Activated gamma-delta T cell treated with Interleukin-2 at 50 U/mL for 16 hours (primary cell): ENCODE measurements around the gene EGFL7.
"Not testable (repeated sequence)": the region's sequence is repeated elsewhere in the genome, so short reads cannot be mapped to it uniquely, and the experiment has no call there.

ENCODE experiments used
- DNase-seq: peaks from one replicate; pipeline ENCODE4 v3.0.0-alpha.2; 2020

EGFL7 gene

GRCh38 chr9:136625101-136626065 lies 37.3 kb upstream of the EGFL7 start:
- DNase-seq, result no peak

- no peak for DNase-seq
Observed at GRCh38 chr9:136626066-136626725, 36.5 kb upstream of the EGFL7 start.

GRCh38 chr9:136626740-136627642 lies 35.7 kb upstream of the EGFL7 start:
- DNase-seq, result no peak

DNA sequence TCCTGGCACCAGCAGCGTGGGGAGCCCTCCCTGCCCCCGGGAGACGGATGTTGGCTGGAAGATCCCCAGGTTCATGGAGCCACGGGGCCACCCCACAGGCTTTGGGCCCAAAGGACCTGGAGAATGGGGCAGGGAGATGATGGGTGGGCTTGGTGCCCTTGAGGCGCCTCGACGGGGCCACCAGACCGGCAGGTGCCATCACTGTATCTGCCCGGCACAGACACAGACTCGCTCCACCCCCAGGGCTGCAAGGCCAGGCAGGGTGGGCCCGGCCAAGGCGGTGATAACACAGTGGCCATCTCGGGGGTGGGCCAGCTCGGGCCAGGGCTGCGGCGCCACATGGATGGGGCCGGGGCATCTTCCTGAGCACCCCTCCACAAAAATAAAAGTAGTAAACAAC lies 35.0 kb upstream of the EGFL7 start:
- DNase-seq, result no peak

- DNase-seq, result no peak
Observed at GRCh38 chr9:136628268-136628667, 34.4 kb upstream of the EGFL7 start.

DNA sequence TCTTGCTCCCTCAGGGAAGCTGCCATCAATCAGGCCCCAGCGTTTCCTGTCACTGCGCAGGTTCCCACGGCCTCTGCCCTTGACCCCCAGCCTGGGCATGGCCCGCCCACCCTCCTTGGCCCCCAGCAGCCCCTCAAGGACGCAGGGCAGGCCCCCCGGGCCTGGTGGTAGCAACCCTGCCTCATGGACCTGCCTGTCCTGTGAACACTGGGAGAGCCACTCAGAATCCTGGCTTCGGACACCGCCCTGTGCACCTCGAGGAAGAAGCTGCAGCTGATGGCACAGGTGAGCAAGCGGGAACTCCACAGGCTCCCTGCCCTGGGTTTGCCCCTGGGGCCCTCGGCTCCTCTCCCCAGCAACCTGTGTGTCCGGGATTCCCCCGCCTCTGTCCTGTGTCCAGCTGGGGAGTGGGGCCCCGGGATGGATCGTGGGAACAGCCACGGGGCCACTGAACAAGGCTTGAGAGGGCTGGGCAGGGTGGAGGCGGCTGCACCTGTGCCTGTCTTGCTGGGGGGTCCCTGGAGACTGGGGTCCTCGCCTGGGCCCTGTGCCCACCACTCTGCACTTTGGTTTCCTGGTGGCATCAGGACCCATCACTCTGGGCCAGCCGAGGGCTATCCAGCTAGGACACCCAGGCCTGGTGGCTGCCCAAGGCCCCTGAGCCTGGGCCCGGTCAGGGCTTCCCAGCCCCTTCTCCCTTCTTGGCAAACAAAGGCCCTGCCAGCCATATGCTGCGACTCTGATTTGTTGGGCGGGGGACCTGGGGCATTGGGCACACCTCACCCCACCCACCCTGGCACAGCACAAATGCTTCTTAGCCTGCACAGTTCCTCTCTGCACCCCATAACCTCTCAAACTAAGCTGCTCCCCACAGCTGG lies 33.5 kb upstream of the EGFL7 start:
- DNase-seq, result no peak

DNA sequence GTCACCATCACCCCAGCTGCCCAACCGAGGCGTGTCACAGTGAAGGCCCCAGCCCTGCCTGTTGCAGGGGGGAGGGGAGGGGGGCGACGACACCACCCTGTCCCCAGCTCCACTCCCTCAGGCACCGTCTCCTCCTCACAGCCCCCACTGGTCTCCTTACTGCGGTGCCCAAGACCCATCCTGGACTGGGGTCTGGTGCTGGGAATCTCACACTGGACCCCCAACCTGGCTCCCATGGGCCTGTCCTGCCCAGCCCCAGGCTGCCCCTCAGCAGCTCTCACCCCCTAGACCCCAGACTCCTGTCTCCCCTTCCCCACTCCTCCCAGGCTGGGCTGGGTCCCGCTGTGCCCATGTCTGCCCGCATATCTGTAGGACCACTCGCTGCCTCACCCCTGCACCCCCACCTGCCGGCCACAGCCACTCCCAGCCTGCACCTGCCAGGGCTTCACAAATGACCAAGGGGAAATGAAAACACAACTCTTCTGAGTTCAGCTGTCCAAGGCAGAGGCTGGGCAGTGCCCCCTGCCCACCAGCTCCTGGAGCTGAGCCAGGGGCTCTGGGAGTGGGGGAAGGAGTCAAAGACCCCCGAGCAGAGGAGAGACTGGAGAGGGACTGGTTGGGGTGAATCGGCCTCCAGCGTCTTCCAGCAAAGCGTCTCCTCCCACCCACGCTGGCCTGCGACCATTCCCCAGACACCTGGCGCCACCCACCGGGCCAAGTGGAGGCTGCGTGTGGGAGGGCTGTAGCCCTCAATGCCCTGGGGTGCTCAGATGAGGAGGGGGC lies 32.6 kb upstream of the EGFL7 start:
- DNase-seq, result peak; percentile 46

GRCh38 chr9:136630662-136630992 lies 32.1 kb upstream of the EGFL7 start:
- DNase-seq, result no peak

- peak; percentile 82 for DNase-seq
Observed at GRCh38 chr9:136631038-136632000, 31.4 kb upstream of the EGFL7 start.

DNA sequence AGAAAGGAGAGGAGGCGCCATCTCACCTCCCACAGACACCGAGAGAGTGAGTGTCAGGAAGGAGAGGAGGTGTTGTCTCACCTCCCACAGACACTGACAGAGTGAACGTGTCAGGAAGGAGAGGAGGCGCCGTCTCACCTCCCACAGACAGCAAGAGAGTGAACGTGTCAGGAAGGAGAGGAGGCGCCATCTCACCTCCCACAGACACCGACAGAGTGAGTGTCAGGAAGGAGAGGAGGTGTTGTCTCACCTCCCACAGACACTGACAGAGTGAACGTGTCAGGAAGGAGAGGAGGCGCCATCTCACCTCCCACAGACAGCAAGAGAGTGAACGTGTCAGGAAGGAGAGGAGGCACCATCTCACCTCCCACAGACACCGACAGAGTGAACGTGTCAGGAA lies 30.6 kb upstream of the EGFL7 start:
- DNase-seq, result not testable (repeated sequence)

GRCh38 chr9:136632491-136633106 lies 30.1 kb upstream of the EGFL7 start:
- not testable (repeated sequence) for DNase-seq

DNA sequence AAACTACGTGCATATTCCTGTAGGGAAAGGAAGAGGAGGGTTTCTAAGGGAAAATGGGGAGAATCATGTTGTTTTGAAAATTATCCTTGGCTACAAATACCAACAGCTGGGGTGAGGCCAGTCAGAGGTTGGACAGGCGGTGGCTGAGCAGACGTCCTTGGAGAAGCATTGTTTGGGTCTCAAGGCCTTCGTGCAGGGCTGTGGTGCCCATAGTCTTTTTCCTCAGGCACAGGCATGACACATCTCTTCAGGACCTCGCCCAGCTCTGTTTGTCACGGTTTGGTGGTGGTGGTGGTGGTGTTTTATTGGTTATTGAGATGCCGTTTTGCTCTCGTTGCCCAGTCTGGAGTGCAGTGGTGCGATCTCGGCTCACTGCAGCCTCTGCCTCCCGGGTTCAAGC lies 27.8 kb upstream of the EGFL7 start:
- DNase-seq, result no peak

GRCh38 chr9:136640171-136641111 lies 22.3 kb upstream of the EGFL7 start:
- DNase-seq, result no peak

- DNase-seq, result no peak
Observed at GRCh38 chr9:136642439-136642921, 20.2 kb upstream of the EGFL7 start.

DNA sequence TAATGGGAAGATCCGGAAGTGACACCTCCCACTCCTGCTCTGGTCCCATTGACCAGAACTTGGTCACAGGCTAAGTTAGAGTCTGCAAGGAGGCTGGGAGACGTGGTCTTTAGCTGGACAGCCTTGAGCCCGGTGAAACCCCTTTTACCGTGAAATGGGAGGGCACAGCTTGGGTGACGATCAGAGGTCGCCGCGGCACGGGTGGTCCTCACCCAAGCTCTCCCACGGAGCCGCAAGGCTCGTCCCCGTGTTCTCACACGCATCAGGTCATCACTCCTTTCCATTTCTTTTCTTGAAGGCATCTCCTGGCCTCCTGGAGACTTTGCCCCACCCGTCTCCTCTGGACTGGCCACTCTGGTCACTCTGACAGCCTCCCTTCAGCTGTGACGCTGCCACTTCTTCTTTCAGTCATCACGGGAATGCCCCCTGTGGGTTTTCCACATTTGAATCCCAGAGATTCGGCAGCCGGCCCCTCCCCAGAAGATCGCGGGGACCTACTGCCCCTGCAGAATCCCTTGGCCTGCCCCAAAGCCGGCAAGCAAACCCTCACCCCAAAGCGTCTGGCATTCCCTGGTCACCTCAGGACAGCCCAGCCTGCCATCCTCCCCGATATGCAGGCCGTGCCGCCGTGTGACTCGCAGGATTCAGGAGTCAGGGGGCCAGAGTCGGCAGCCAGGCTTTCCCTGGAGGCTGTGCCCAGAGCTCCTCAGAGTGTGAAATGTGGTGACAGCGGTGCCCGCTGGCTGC lies 18.9 kb upstream of the EGFL7 start:
- DNase-seq, result no peak

GRCh38 chr9:136644343-136644592 lies 18.4 kb upstream of the EGFL7 start:
- DNase-seq, result no peak

- peak; percentile 65 for DNase-seq
Observed at GRCh38 chr9:136644593-136645351, 17.9 kb upstream of the EGFL7 start.
